ENCODE results near the gene ANO2.

Gene ANO2

GRCh38 chr12:5913387-5913786, 31.7 kb downstream of the ANO2 start:
- no peak overlapping the region for H3K4me3 ChIP-seq
- H3K27me3 ChIP-seq = peaks cover 0 to 22% of the 10 kb centered on the region in 2 donors
- no peak overlapping the region for H3K27ac ChIP-seq
- TF ChIP-seq, protein P1, sequence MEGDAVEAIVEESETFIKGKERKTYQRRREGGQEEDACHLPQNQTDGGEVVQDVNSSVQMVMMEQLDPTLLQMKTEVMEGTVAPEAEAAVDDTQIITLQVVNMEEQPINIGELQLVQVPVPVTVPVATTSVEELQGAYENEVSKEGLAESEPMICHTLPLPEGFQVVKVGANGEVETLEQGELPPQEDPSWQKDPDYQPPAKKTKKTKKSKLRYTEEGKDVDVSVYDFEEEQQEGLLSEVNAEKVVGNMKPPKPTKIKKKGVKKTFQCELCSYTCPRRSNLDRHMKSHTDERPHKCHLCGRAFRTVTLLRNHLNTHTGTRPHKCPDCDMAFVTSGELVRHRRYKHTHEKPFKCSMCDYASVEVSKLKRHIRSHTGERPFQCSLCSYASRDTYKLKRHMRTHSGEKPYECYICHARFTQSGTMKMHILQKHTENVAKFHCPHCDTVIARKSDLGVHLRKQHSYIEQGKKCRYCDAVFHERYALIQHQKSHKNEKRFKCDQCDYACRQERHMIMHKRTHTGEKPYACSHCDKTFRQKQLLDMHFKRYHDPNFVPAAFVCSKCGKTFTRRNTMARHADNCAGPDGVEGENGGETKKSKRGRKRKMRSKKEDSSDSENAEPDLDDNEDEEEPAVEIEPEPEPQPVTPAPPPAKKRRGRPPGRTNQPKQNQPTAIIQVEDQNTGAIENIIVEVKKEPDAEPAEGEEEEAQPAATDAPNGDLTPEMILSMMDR (IDR thresholded peaks at IDR 0.05) = no peak
- no peaks in the 10 kb centered on the region for H3K36me3 ChIP-seq
- no peaks in the 10 kb centered on the region for H3K4me1 ChIP-seq
- no peak for DNase-seq
- no peaks in the 10 kb centered on the region for H3K9me3 ChIP-seq
- intact Hi-C loops (cut with DNase I; ENCODE audit: low total_unique reads) = no loop called here

GRCh38 chr12:5912437-5913334, 32.4 kb downstream of the ANO2 start:
- H3K36me3 ChIP-seq = no peaks in the 10 kb centered on the region
- no peak overlapping the region for H3K4me3 ChIP-seq
- H3K4me1 ChIP-seq = no peaks in the 10 kb centered on the region
- H3K9me3 ChIP-seq = no peaks in the 10 kb centered on the region
- TF ChIP-seq, protein P1 (IDR thresholded peaks at IDR 0.05) = no peak
- peaks cover 0 to 22% of the 10 kb centered on the region in 2 donors for H3K27me3 ChIP-seq
- DNase-seq = peak in 1 of 2 donors; percentile 41
- intact Hi-C loops (cut with DNase I; ENCODE audit: low total_unique reads) = no loop called here
- H3K27ac ChIP-seq = no peak overlapping the region

DNA sequence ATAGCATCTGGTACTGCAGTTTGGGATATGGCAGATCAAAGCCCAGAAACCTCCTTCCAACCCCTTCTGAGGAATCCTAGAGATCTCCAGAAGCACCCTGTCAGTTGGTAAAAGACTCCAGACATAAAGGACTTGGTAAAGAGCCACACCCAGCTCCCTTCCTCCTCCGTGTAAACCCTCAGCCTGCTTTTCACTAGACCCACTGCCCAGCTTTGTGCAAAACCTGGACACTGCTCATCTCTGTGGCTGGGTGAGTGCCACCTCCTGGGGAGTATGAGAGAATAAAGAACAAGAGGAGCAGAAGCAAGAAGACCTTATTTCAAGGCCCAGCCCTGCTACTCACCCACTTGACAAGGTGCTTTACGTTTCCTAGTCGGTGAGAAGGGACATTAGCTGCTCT, 33.0 kb downstream of the ANO2 start:
- intact Hi-C loops (cut with DNase I; ENCODE audit: low total_unique reads) = no loop called here
- no peaks in the 10 kb centered on the region for H3K9me3 ChIP-seq
- peaks cover 0 to 22% of the 10 kb centered on the region in 2 donors for H3K27me3 ChIP-seq
- H3K4me3 ChIP-seq = no peak overlapping the region
- no peaks in the 10 kb centered on the region for H3K4me1 ChIP-seq
- DNase-seq = no peak
- H3K36me3 ChIP-seq = no peaks in the 10 kb centered on the region
- TF ChIP-seq, protein P1 (IDR thresholded peaks at IDR 0.05) = no peak
- no peak overlapping the region for H3K27ac ChIP-seq

GRCh38 chr12:5910790-5911548, 34.1 kb downstream of the ANO2 start:
- H3K36me3 ChIP-seq = no peaks in the 10 kb centered on the region
- H3K4me1 ChIP-seq = no peaks in the 10 kb centered on the region
- H3K9me3 ChIP-seq = no peaks in the 10 kb centered on the region
- no peak for DNase-seq
- intact Hi-C loops (cut with DNase I; ENCODE audit: low total_unique reads) = no loop called here
- no peak overlapping the region for H3K4me3 ChIP-seq
- peaks cover 0 to 22% of the 10 kb centered on the region in 2 donors for H3K27me3 ChIP-seq
- H3K27ac ChIP-seq = no peak overlapping the region
- TF ChIP-seq, protein P1 (IDR thresholded peaks at IDR 0.05) = no peak

DNA sequence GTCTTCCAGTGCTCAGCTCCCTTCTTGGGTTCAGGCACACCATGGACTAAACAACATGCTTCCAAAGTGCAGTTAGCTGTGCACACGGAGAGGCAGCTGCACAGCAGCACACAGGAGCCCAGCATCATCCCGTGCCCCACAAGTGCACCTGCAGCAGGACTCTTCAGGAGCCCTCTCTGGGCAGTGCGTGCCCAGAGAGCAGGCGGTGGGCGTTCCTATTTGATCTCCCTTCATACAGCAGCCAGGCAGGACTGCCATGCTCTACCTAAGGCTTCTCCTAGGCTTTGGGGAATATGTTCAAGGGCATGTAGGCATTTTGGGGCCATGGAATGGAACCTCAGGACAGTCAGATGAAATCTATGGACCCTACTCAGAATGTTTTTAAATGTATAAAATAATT, 35.5 kb downstream of the ANO2 start:
- Histone ChIP-seq H3K9me3 (no peaks in the 10 kb centered on the region), H3K4me1 (no peaks in the 10 kb centered on the region)

More for the DNA sequence above, 35.5 kb downstream of the ANO2 start:
- Histone ChIP-seq H3K27me3 (peaks cover 0 to 25% of the 10 kb centered on the region in 2 donors), H3K27ac (no peak overlapping the region), H3K36me3 (no peaks in the 10 kb centered on the region), H3K4me3 (no peak overlapping the region)
- intact Hi-C loops (cut with DNase I; ENCODE audit: low total_unique reads) = no loop called here
- DNase-seq = peak in 1 of 2 donors; percentile 33
- TF ChIP-seq, protein P1 (IDR thresholded peaks at IDR 0.05) = no peak
